Measurements from ENCODE around the gene AUTS2.

AUTS2 gene

DNA sequence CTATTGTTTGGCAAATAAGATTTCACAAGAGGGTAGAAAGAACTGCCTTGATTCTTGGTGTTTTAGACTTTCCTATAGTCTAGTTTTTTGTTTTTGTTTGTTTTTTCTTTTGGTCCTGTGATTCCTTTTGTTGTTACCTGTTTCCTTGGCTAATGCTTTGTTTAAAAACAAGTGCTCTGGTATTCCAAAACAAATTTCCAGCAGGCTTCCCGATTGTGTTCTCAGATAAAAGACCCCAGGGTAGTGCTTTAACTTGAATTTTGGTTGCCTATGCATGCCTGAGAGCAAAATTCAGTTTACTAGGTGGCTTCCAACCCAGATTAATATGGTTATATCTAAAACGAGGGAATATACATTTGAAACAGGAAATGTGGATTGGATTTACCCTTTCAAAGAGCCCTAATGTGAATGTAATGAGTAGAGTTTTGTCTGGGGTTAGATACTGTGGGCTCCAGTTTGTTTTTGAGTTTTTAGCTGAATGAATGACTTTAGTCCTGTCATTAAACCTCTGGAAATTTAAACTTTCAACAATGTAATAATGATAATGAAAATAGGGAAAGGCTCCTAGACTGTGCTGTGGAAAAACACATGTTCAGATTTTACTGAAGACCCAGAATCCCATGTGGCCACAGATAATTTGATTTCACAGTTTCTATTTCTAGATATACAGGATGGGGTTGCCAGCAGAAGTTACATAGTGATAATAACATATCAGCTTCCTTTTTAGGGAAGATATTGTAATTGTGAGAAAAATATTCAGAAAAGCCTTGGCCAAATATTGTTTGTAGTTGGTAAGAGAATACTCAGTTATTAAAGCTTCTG lies 23.9 kb downstream of the AUTS2 start:
- Mint-ChIP-seq H3K27ac (no peak overlapping the region), H3K4me3 (no peak overlapping the region), H3K36me3 (ENCODE audit: low read depth) (no peaks in the 10 kb centered on the region), H3K4me1 (peaks cover 53% of the 10 kb centered on the region), H3K9me3 (no peaks in the 10 kb centered on the region), H3K27me3 (ENCODE audit: low read depth) (peaks cover 10% of the 10 kb centered on the region)
- no peak for TF ChIP-seq CTCF (IDR thresholded peaks at IDR 0.05; ENCODE audit: unreplicated experiment in 3 of 3)

GRCh38 chr7:69622960-69623359 lies 24.7 kb downstream of the AUTS2 start:
- Mint-ChIP-seq H3K27ac (no peak overlapping the region), H3K36me3 (ENCODE audit: low read depth) (no peaks in the 10 kb centered on the region), H3K4me3 (no peak overlapping the region), H3K27me3 (ENCODE audit: low read depth) (peaks cover 7% of the 10 kb centered on the region), H3K9me3 (no peaks in the 10 kb centered on the region), H3K4me1 (peaks cover 51% of the 10 kb centered on the region)
- TF ChIP-seq CTCF (IDR thresholded peaks at IDR 0.05; ENCODE audit: unreplicated experiment in 3 of 3): no peak

DNA sequence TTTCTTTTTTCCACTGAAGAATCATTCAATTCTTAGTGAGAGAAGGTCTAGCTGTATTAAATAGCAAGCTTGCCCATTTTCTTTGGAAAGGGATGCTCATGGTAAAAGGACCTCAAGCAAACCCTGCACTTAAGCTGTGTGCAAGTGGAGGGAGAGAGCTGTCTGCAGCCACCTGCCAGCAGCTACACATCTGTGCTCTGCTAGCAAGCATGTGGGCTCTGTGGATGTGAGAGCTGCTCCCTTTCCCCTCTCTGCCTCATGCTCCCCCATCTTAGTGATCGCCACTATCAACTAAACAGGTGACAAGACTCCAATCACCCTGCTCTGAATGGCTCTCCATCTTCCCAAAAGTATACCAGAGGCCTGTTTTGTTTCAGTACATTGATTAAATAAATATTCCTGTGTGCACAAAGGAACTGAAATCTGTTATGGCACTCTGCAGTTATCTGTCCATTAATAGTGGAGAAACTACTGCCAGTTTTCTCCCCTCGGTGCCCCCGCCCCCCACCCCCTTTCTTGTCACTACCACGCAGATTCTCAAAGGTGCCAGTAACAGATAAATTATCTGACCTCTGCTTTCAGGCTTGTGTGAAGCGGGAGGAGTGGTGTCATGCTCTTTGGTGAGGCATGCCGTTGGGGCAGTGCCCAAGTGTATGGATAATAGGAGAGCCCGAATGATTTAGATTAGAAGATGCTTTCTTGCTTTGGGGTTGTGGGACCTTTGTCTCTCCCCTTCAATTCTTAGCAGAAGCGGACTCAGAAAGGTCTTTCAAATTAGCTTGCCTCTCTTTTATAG lies 26.4 kb downstream of the AUTS2 start:
- no peak overlapping the region for H3K4me3 Mint-ChIP-seq
- peaks cover 58% of the 10 kb centered on the region for H3K4me1 Mint-ChIP-seq
- H3K27me3 Mint-ChIP-seq (ENCODE audit: low read depth): peaks cover 7% of the 10 kb centered on the region
- H3K9me3 Mint-ChIP-seq: no peaks in the 10 kb centered on the region
- H3K27ac Mint-ChIP-seq: no peak overlapping the region
- H3K36me3 Mint-ChIP-seq (ENCODE audit: low read depth): no peaks in the 10 kb centered on the region
- no peak for TF ChIP-seq CTCF (IDR thresholded peaks at IDR 0.05; ENCODE audit: unreplicated experiment in 3 of 3)

DNA sequence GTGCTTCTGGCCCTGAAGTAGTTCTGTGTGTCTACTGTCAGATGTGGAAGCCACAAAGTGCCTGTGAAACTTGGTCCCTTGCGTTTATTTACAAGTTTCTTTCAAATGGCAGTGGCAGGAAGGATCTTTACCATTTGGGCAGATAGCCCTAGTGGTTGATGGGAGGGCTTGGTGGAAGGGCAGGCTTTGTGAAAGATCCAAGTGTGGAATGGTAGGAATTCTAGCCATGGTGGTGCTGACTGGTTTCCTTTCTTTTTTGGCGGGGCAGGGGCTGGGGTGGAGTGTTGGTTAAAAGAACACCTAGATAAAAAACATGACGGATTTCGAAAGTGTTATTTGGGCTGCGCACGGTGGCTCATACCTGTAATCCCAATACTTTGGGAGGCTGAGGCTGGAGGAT lies 27.0 kb downstream of the AUTS2 start:
- Mint-ChIP-seq H3K4me1 (peaks cover 57% of the 10 kb centered on the region), H3K9me3 (no peaks in the 10 kb centered on the region), H3K4me3 (no peak overlapping the region), H3K27me3 (ENCODE audit: low read depth) (peaks cover 7% of the 10 kb centered on the region), H3K27ac (no peak overlapping the region), H3K36me3 (ENCODE audit: low read depth) (no peaks in the 10 kb centered on the region)
- no peak for TF ChIP-seq CTCF (IDR thresholded peaks at IDR 0.05; ENCODE audit: unreplicated experiment in 3 of 3)

- Mint-ChIP-seq H3K4me3 (no peak overlapping the region), H3K4me1 (peaks cover 57% of the 10 kb centered on the region), H3K9me3 (no peaks in the 10 kb centered on the region), H3K36me3 (ENCODE audit: low read depth) (no peaks in the 10 kb centered on the region), H3K27me3 (ENCODE audit: low read depth) (peaks cover 7% of the 10 kb centered on the region), H3K27ac (no peak overlapping the region)
- TF ChIP-seq CTCF (IDR thresholded peaks at IDR 0.05; ENCODE audit: unreplicated experiment in 3 of 3): no peak
Observed at GRCh38 chr7:69625798-69626197, 27.5 kb downstream of the AUTS2 start.
